Activated CD4-positive, alpha-beta T cell treated with anti-CD3 and anti-CD28 coated beads, Interleukin-2, amount 10 ng/mL, durations not matched to agents 7 days and 5 days (primary cell): ENCODE measurements around the gene LEFTY2. TPM values are rescaled to one million over a fixed set of nuclear protein-coding genes. Genes with fewer than 3 reads are reported as not detected.
A peak's percentile ranks its signal among the peaks of the same experiment; 100 is the strongest.

Experiments
- CTCF ChIA-PET: fragments of 350-600 bp; sonication (Branson Sonifier 250); formaldehyde crosslinking; loops from one replicate; lab custom pipeline; 2021; ENCODE audit warnings: antibody characterized with exemption; lab: Charles Lee
- POLR2A ChIA-PET: fragments of 350-600 bp; sonication (Branson Sonifier 250); formaldehyde crosslinking; loops from one replicate; lab custom pipeline; 2021; ENCODE audit warnings: antibody characterized with exemption; lab: Charles Lee
- DNase-seq: peaks from one replicate; pipeline ENCODE4 v3.0.0-alpha.2; 2020
- H3K27ac Mint-ChIP-seq: one replicate; pipeline ENCODE4 v1.8.0; 2021; ENCODE audit warnings: mild to moderate bottlenecking, moderate library complexity, mixed read lengths
- H3K27me3 Mint-ChIP-seq: one replicate; pipeline ENCODE4 v1.8.0; 2021; ENCODE audit warnings: mixed read lengths
- H3K36me3 Mint-ChIP-seq: one replicate; pipeline ENCODE4 v1.8.0; 2021; ENCODE audit warnings: low read depth, mixed read lengths
- H3K4me1 Mint-ChIP-seq: one replicate; pipeline ENCODE4 v1.8.0; 2021; ENCODE audit warnings: mixed read lengths
- H3K4me3 Mint-ChIP-seq: one replicate; pipeline ENCODE4 v1.8.0; 2021; ENCODE audit warnings: mild to moderate bottlenecking, moderate library complexity, mixed read lengths
- H3K9me3 Mint-ChIP-seq: one replicate; pipeline ENCODE4 v1.8.0; 2021; ENCODE audit warnings: mixed read lengths
- total RNA-seq, 2 experiments: library from RNA; stranded (reverse); gene quantifications; one replicate each; pipeline ENCODE4 v1.2.3, GENCODE V29; 2021

LEFTY2 gene
- total RNA-seq, 2 experiments from 2014 or later: not detected

- ChIA-PET CTCF (interaction anchor here (0.9 to 2.4 kb wide), 10 partner anchors 9 to 447 kb away, joined by 3 to 10 read pairs (median 4); partner anchors contain the start of gene SRP9), POLR2A (interaction anchor here (0.8 kb wide), 1 partner anchor 144 kb away, joined by 3 read pairs; no protein-coding TSS in a partner anchor)
- peak overlapping the region; percentile 98 for H3K4me3 Mint-ChIP-seq
- no peak for DNase-seq
- no peaks in the 10 kb centered on the region for H3K27me3 Mint-ChIP-seq
- no peaks in the 10 kb centered on the region for H3K9me3 Mint-ChIP-seq
- H3K27ac Mint-ChIP-seq: peak overlapping the region; percentile 96
- peaks cover 64% of the 10 kb centered on the region for H3K4me1 Mint-ChIP-seq
- H3K36me3 Mint-ChIP-seq: peaks cover 49% of the 10 kb centered on the region
These were observed 19.0 kb downstream of the LEFTY2 start for GRCh38 chr1:225921734-225922709.

GRCh38 chr1:225919906-225920305, 21.1 kb downstream of the LEFTY2 start:
- Mint-ChIP-seq H3K27me3 (no peaks in the 10 kb centered on the region), H3K9me3 (no peaks in the 10 kb centered on the region), H3K27ac (peak overlapping the region; percentile 77), H3K4me3 (peak overlapping the region; percentile 33), H3K4me1 (peaks cover 59% of the 10 kb centered on the region), H3K36me3 (peaks cover 57% of the 10 kb centered on the region)
- ChIA-PET POLR2A (interaction anchor here (0.8 kb wide), 1 partner anchor 38 kb away, joined by 3 read pairs; no protein-coding TSS in a partner anchor), CTCF (interaction anchor here (0.5 to 1.6 kb wide), 5 partner anchors 8 to 488 kb away, joined by 3 to 4 read pairs (median 4); partner anchors contain the start of genes PARP1, SRP9 and TMEM63A)
- no peak for DNase-seq

- H3K36me3 Mint-ChIP-seq: peaks cover 52% of the 10 kb centered on the region
- H3K4me1 Mint-ChIP-seq: peaks cover 54% of the 10 kb centered on the region
- H3K27me3 Mint-ChIP-seq: no peaks in the 10 kb centered on the region
- ChIA-PET CTCF (interaction anchor here (0.6 to 1.1 kb wide), 3 partner anchors 29 to 473 kb away, joined by 3 to 7 read pairs (median 4); partner anchors contain the start of gene LEFTY1), POLR2A (interaction anchor here (0.6 kb wide), 1 partner anchor 223 kb away, joined by 3 read pairs; no protein-coding TSS in a partner anchor)
- DNase-seq: no peak
- no peak overlapping the region for H3K4me3 Mint-ChIP-seq
- H3K27ac Mint-ChIP-seq: peak overlapping the region; percentile 36
- H3K9me3 Mint-ChIP-seq: no peaks in the 10 kb centered on the region
These were observed 22.7 kb downstream of the LEFTY2 start for GRCh38 chr1:225918280-225918679.

GRCh38 chr1:225917536-225917935, 23.5 kb downstream of the LEFTY2 start:
- Mint-ChIP-seq H3K4me1 (peaks cover 48% of the 10 kb centered on the region), H3K27me3 (no peaks in the 10 kb centered on the region), H3K9me3 (no peaks in the 10 kb centered on the region), H3K27ac (peak overlapping the region; percentile 11), H3K4me3 (no peak overlapping the region), H3K36me3 (peaks cover 48% of the 10 kb centered on the region)
- ChIA-PET CTCF (interaction anchor here (0.6 kb wide), 1 partner anchor 473 kb away, joined by 7 read pairs; no protein-coding TSS in a partner anchor), POLR2A (no interaction called here)
- DNase-seq: no peak

- no peaks in the 10 kb centered on the region for H3K9me3 Mint-ChIP-seq
- no peak overlapping the region for H3K4me3 Mint-ChIP-seq
- CTCF ChIA-PET: no interaction called here
- POLR2A ChIA-PET: no interaction called here
- DNase-seq: no peak
- peaks cover 43% of the 10 kb centered on the region for H3K4me1 Mint-ChIP-seq
- no peaks in the 10 kb centered on the region for H3K27me3 Mint-ChIP-seq
- no peak overlapping the region for H3K27ac Mint-ChIP-seq
- peaks cover 45% of the 10 kb centered on the region for H3K36me3 Mint-ChIP-seq
These were observed 23.9 kb downstream of the LEFTY2 start for GRCh38 chr1:225917101-225917500.

- H3K27me3 Mint-ChIP-seq: no peaks in the 10 kb centered on the region
- ChIA-PET CTCF (interaction anchor here (0.6 kb wide), 1 partner anchor 268 kb away, joined by 3 read pairs; no protein-coding TSS in a partner anchor), POLR2A (no interaction called here)
- no peak overlapping the region for H3K4me3 Mint-ChIP-seq
- peaks cover 35% of the 10 kb centered on the region for H3K4me1 Mint-ChIP-seq
- DNase-seq: no peak
- H3K9me3 Mint-ChIP-seq: no peaks in the 10 kb centered on the region
- H3K36me3 Mint-ChIP-seq: peaks cover 41% of the 10 kb centered on the region
- no peak overlapping the region for H3K27ac Mint-ChIP-seq
These were observed 25.5 kb downstream of the LEFTY2 start for GRCh38 chr1:225915538-225915991.

- H3K9me3 Mint-ChIP-seq: no peaks in the 10 kb centered on the region
- H3K27me3 Mint-ChIP-seq: no peaks in the 10 kb centered on the region
- ChIA-PET POLR2A (no interaction called here), CTCF (no interaction called here)
- peaks cover 35% of the 10 kb centered on the region for H3K36me3 Mint-ChIP-seq
- DNase-seq: no peak
- H3K4me1 Mint-ChIP-seq: peaks cover 35% of the 10 kb centered on the region
- H3K27ac Mint-ChIP-seq: no peak overlapping the region
- no peak overlapping the region for H3K4me3 Mint-ChIP-seq
These were observed 26.1 kb downstream of the LEFTY2 start for GRCh38 chr1:225914947-225915346.

- Mint-ChIP-seq H3K4me1 (peaks cover 35% of the 10 kb centered on the region), H3K36me3 (peaks cover 29% of the 10 kb centered on the region), H3K27me3 (no peaks in the 10 kb centered on the region), H3K9me3 (no peaks in the 10 kb centered on the region), H3K4me3 (no peak overlapping the region), H3K27ac (no peak overlapping the region)
- DNase-seq: no peak
- ChIA-PET CTCF (interaction anchor here (0.9 to 1.1 kb wide), 2 partner anchors 137 to 440 kb away, joined by 3 read pairs; partner anchors contain the start of gene SRP9), POLR2A (no interaction called here)
These were observed 26.6 kb downstream of the LEFTY2 start for GRCh38 chr1:225914391-225914790.

GRCh38 chr1:225911191-225912130, 29.6 kb downstream of the LEFTY2 start:
- POLR2A ChIA-PET: no interaction called here
- DNase-seq: peak; percentile 67
- H3K27me3 Mint-ChIP-seq: no peaks in the 10 kb centered on the region
- peaks cover 6% of the 10 kb centered on the region for H3K36me3 Mint-ChIP-seq
- no peaks in the 10 kb centered on the region for H3K9me3 Mint-ChIP-seq
- H3K27ac Mint-ChIP-seq: no peak overlapping the region
- no peak overlapping the region for H3K4me3 Mint-ChIP-seq
- peaks cover 24% of the 10 kb centered on the region for H3K4me1 Mint-ChIP-seq
- CTCF ChIA-PET: interaction anchor here (0.6 to 1.8 kb wide), 14 partner anchors 9 to 884 kb away, joined by 3 to 7 read pairs (median 3); partner anchors contain the start of genes PYCR2, SRP9 and TMEM63A

- ChIA-PET CTCF (interaction anchor here (1.5 to 1.8 kb wide), 2 partner anchors 10 to 435 kb away, joined by 4 to 8 read pairs; no protein-coding TSS in a partner anchor), POLR2A (no interaction called here)
- peaks cover 3% of the 10 kb centered on the region for H3K36me3 Mint-ChIP-seq
- H3K27ac Mint-ChIP-seq: no peak overlapping the region
- no peak for DNase-seq
- no peaks in the 10 kb centered on the region for H3K9me3 Mint-ChIP-seq
- H3K4me1 Mint-ChIP-seq: peaks cover 27% of the 10 kb centered on the region
- peaks cover 2% of the 10 kb centered on the region for H3K27me3 Mint-ChIP-seq
- H3K4me3 Mint-ChIP-seq: no peak overlapping the region
These were observed 31.5 kb downstream of the LEFTY2 start for GRCh38 chr1:225909477-225909876.

GRCh38 chr1:225908773-225909172, 32.2 kb downstream of the LEFTY2 start:
- POLR2A ChIA-PET: no interaction called here
- H3K27ac Mint-ChIP-seq: peak overlapping the region; percentile 61

More at GRCh38 chr1:225908773-225909172, 32.2 kb downstream of the LEFTY2 start:
- no peaks in the 10 kb centered on the region for H3K9me3 Mint-ChIP-seq
- H3K36me3 Mint-ChIP-seq: peaks cover 3% of the 10 kb centered on the region
- H3K27me3 Mint-ChIP-seq: peaks cover 4% of the 10 kb centered on the region
- DNase-seq: no peak
- no peak overlapping the region for H3K4me3 Mint-ChIP-seq
- CTCF ChIA-PET: interaction anchor here (1.4 to 1.8 kb wide), 3 partner anchors 10 to 434 kb away, joined by 4 to 8 read pairs (median 4); no protein-coding TSS in a partner anchor
- H3K4me1 Mint-ChIP-seq: peaks cover 27% of the 10 kb centered on the region
